Neural cell (in vitro differentiated cells): Measurements from ENCODE around the gene UNKL. TPM values are rescaled to one million over a fixed set of nuclear protein-coding genes. Genes with fewer than 3 reads are reported as not detected.
A peak's percentile ranks its signal among the peaks of the same experiment; 100 is the strongest.

Experiments used
- H2AFZ ChIP-seq: fragments of 200-600, 300-800 bp; sonication (generic), shearing (Covaris generic); 2 replicates; pipeline ENCODE4 v1.6.0; 2014; ENCODE audit warnings: low read depth, mild to moderate bottlenecking, antibody characterized with exemption, low read length, moderate library complexity
- H3F3A ChIP-seq: fragments of 200-600 bp; shearing (Covaris generic); 2 replicates; pipeline ENCODE4 v1.6.1; 2016; ENCODE audit warnings: mild to moderate bottlenecking, moderate library complexity, mixed read lengths, antibody characterized with exemption, low read length; ENCODE audit not compliant: insufficient read depth, poor library complexity, severe bottlenecking
- H3K27ac ChIP-seq: fragments of 200-600, 300-800 bp; sonication (generic), shearing (Covaris generic); 2 replicates; pipeline ENCODE4 v1.5.1; 2014; ENCODE audit warnings: mild to moderate bottlenecking, low read length, moderate library complexity
- H3K27me3 ChIP-seq: fragments of 300-800, 200-600 bp; sonication (generic), shearing (Covaris generic); 2 replicates; pipeline ENCODE4 v1.6.0; 2014; ENCODE audit warnings: mild to moderate bottlenecking, low read depth, low read length, moderate library complexity; ENCODE audit not compliant: insufficient read depth
- H3K36me3 ChIP-seq: fragments of 300-800, 200-600 bp; sonication (generic), shearing (Covaris generic); 2 replicates; pipeline ENCODE4 v1.5.1; 2014; ENCODE audit warnings: mild to moderate bottlenecking, antibody characterized with exemption, low read length, moderate library complexity; ENCODE audit not compliant: insufficient read depth
- H3K4me2 ChIP-seq: fragments of 300-800, 200-600 bp; sonication (generic), shearing (Covaris generic); 2 replicates; pipeline ENCODE4 v1.6.0; 2014; ENCODE audit warnings: mild to moderate bottlenecking, low read length
- H3K4me3 ChIP-seq: fragments of 300-800, 200-600 bp; sonication (generic), shearing (Covaris generic); 2 replicates; pipeline ENCODE4 v1.5.1; 2014; ENCODE audit warnings: mild to moderate bottlenecking, low read length, moderate library complexity
- H3K79me2 ChIP-seq: fragments of 200-600 bp; shearing (Covaris generic); replicated peaks from 2 replicates; pipeline ENCODE4 v1.6.0; 2014; ENCODE audit warnings: mild to moderate bottlenecking, low read length, moderate library complexity; ENCODE audit not compliant: insufficient read depth
- H3K9ac ChIP-seq: fragments of 300-800, 200-600 bp; sonication (generic), shearing (Covaris generic); 2 replicates; pipeline ENCODE4 v1.6.1; 2016; ENCODE audit warnings: mild to moderate bottlenecking, low read length, mixed read lengths
- H3K9me2 ChIP-seq: fragments of 200-600 bp; shearing (Covaris generic); 2 replicates; pipeline ENCODE4 v1.6.1; 2016; ENCODE audit warnings: mild to moderate bottlenecking, low read length, mixed read lengths; ENCODE audit not compliant: insufficient read depth
- H3K9me3 ChIP-seq: fragments of 200-600, 300-800 bp; sonication (generic), shearing (Covaris generic); 2 replicates; pipeline ENCODE4 v1.6.1; 2016; ENCODE audit warnings: mild to moderate bottlenecking, mixed run types, low read length, moderate library complexity, mixed read lengths
- H4K20me1 ChIP-seq: fragments of 200-600 bp; shearing (Covaris generic); 2 replicates; pipeline ENCODE4 v1.6.1; 2016; ENCODE audit warnings: mild to moderate bottlenecking, mixed run types; ENCODE audit not compliant: insufficient read depth
- CTCF ChIP-seq: fragments of 450-650 bp; IDR thresholded peaks from 2 replicates; pipeline ENCODE4 v1.5.1; 2014; ENCODE audit warnings: antibody characterized with exemption, mild to moderate bottlenecking, moderate library complexity; ENCODE audit not compliant: poor library complexity, severe bottlenecking
- EP300 ChIP-seq: fragments of 450-650 bp; conservative IDR thresholded peaks from 2 replicates; pipeline ENCODE4 v1.6.1; 2014; ENCODE audit warnings: antibody characterized with exemption, mild to moderate bottlenecking, moderate library complexity; ENCODE audit not compliant: poor library complexity, severe bottlenecking
- EZH2 ChIP-seq: fragments of 200-600, 300-800 bp; shearing (Covaris generic), sonication (generic); IDR thresholded peaks from 2 replicates; pipeline ENCODE4 v1.6.1; 2014; ENCODE audit warnings: antibody characterized with exemption, low read length, borderline replicate concordance, mild to moderate bottlenecking; ENCODE audit not compliant: insufficient read depth, poor library complexity, severe bottlenecking
- MXI1 ChIP-seq: fragments of 450-650 bp; conservative IDR thresholded peaks from 2 replicates; pipeline ENCODE4 v1.6.1; 2014; ENCODE audit warnings: antibody characterized with exemption, mild to moderate bottlenecking; ENCODE audit not compliant: poor library complexity, severe bottlenecking
- POLR2AphosphoS5 ChIP-seq: IDR thresholded peaks from 2 replicates; pipeline ENCODE4 v1.6.1; 2012
- RAD21 ChIP-seq: fragments of 450-650 bp; conservative IDR thresholded peaks from 2 replicates; pipeline ENCODE4 v1.6.1; 2014; ENCODE audit warnings: antibody characterized with exemption, mild to moderate bottlenecking, moderate library complexity
- REST ChIP-seq: IDR thresholded peaks from 2 replicates; pipeline ENCODE4 v1.6.1; 2012; ENCODE audit warnings: borderline replicate concordance
- SMC3 ChIP-seq: fragments of 450-650 bp; conservative IDR thresholded peaks from 2 replicates; pipeline ENCODE4 v1.6.1; 2014; ENCODE audit warnings: antibody characterized with exemption, mild to moderate bottlenecking, moderate library complexity; ENCODE audit not compliant: poor library complexity
- TAF1 ChIP-seq: IDR thresholded peaks from 2 replicates; pipeline ENCODE4 v1.6.1; 2012; ENCODE audit warnings: low read depth
- polyA plus RNA-seq: library from polyadenylated mRNA; depleted of rRNA; stranded (reverse); fragments of >200 nt; gene quantifications from 2 replicates; pipeline ENCODE4 v1.2.3, GENCODE V29; 2014

UNKL gene
- polyA plus RNA-seq, 1 donor from 2014 or later = 11.9 TPM

GRCh38 chr16:1380195-1380594, 34.3 kb downstream of the UNKL start:
- Histone ChIP-seq H3K27me3 (no peaks in the 10 kb centered on the region), H3K9me3 (no peaks in the 10 kb centered on the region), H3K9ac (no peak overlapping the region), H4K20me1 (no peaks in the 10 kb centered on the region), H3K79me2 (no peaks in the 10 kb centered on the region), H3K27ac (no peak overlapping the region), H3K4me2 (no peak overlapping the region), H3K36me3 (no peaks in the 10 kb centered on the region), H3F3A (no peaks in the 10 kb centered on the region), H2AFZ (no peak overlapping the region), H3K4me3 (peak overlapping the region; percentile 68), H3K9me2 (no peaks in the 10 kb centered on the region)
- TF ChIP-seq CTCF = no peak
- no peak for TF ChIP-seq SMC3
- no peak for TF ChIP-seq MXI1
- TF ChIP-seq EZH2 = no peak
- TF ChIP-seq TAF1 = no peak
- TF ChIP-seq EP300 = no peak
- TF ChIP-seq REST = no peak
- no peak for TF ChIP-seq RAD21

DNA sequence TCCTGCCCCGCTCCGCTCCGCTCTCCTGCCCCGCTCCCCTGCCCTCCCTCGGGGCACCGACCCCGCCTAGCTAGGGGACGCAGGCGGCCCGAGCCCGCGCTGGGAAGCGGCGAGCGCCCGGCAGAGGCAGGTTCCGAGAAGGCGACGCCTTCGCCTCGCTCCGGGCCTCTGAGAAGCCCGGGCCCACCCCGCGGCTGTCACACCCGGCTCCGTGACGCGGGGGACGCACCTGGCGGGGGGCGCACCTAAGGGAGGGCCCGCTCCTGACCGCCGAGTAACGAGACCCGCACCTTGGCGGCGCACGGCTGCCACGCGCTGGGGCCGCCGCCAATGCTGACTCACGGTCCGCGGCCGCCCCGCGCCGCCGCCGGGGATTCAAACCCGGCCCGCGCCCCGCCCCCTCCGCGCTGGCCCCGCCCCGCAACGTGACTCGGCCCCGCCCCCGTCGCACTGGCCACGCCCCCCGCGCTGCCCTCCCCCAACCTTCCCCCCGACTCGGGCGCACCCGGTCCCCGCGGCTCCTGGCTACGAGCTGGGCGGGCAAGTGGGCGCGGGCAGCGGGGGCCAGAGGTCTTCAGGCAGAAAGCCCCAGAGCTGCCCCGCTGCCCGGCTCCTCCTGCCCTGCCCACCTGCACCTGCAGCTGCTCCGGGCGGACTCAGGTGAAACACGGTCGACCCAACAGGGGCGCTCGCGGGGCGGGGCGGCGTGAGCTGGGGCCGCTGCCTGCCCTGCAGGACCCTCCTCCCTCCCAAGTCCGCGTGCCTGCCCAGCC, 35.0 kb downstream of the UNKL start:
- no peak overlapping the region for H2AFZ ChIP-seq
- TF ChIP-seq POLR2AphosphoS5 (no peak), SMC3 (no peak), MXI1 (peak; percentile 80), RAD21 (no peak), CTCF (no peak), EZH2 (no peak)
- no peaks in the 10 kb centered on the region for H3K9me2 ChIP-seq
- H3K9me3 ChIP-seq = no peaks in the 10 kb centered on the region
- H3K9ac ChIP-seq = peak overlapping the region; percentile 16
- no peaks in the 10 kb centered on the region for H4K20me1 ChIP-seq
- no peaks in the 10 kb centered on the region for H3K36me3 ChIP-seq
- H3K4me3 ChIP-seq = peak overlapping the region; percentile 68
- H3F3A ChIP-seq = no peaks in the 10 kb centered on the region
- H3K27me3 ChIP-seq = no peaks in the 10 kb centered on the region
- no peak overlapping the region for H3K4me2 ChIP-seq
- no peaks in the 10 kb centered on the region for H3K79me2 ChIP-seq
- H3K27ac ChIP-seq = no peak overlapping the region
